WTC11 (cell line): Measurements from ENCODE around the gene GPR68. TPM values are rescaled to one million over a fixed set of nuclear protein-coding genes. Genes with fewer than 3 reads are reported as not detected.

Experiments used
- ATAC-seq: fragments of 200-7000 bp; cut with Tn5 transposase; 2 replicates; pipeline ENCODE4 v1.10.0; 2021; ENCODE audit warnings: mild to moderate bottlenecking, moderate library complexity
- CTCF ChIA-PET: fragments of 300-600 bp; sonication (Branson Sonifier 250); formaldehyde crosslinking; loops from one replicate; lab custom pipeline; 2021; ENCODE audit warnings: antibody characterized with exemption; lab: Charles Lee
- POLR2A ChIA-PET: fragments of 350-600 bp; sonication (Branson Sonifier 250); formaldehyde crosslinking; loops from one replicate; lab custom pipeline; 2021; ENCODE audit warnings: antibody characterized with exemption; lab: Charles Lee
- DNase-seq: peaks from one replicate; pipeline ENCODE4 v3.0.0; 2021; ENCODE audit warnings: low spot score
- H3K27ac Mint-ChIP-seq: 2 replicates; pipeline ENCODE4 v1.8.0; 2021; ENCODE audit warnings: mixed read lengths
- H3K27me3 Mint-ChIP-seq: 2 replicates; pipeline ENCODE4 v1.8.0; 2021; ENCODE audit warnings: low read depth, mild to moderate bottlenecking, moderate library complexity, mixed read lengths
- H3K36me3 Mint-ChIP-seq: 2 replicates; pipeline ENCODE4 v1.8.0; 2021; ENCODE audit warnings: mixed read lengths
- H3K4me1 Mint-ChIP-seq: 2 replicates; pipeline ENCODE4 v1.8.0; 2022; ENCODE audit warnings: mixed read lengths
- H3K4me3 Mint-ChIP-seq: 2 replicates; pipeline ENCODE4 v1.8.0; 2021; ENCODE audit warnings: mild to moderate bottlenecking, moderate library complexity, mixed read lengths
- H3K9me3 Mint-ChIP-seq: 2 replicates; pipeline ENCODE4 v1.8.0; 2021; ENCODE audit warnings: mixed read lengths
- CBFB ChIP-seq: sonication (generic); formaldehyde crosslinking; IDR thresholded peaks from 2 replicates; pipeline ENCODE4 v1.8.1; 2022; ENCODE audit warnings: mild to moderate bottlenecking, low read depth, missing genetic modification reagents
- CREM ChIP-seq: sonication (generic); formaldehyde crosslinking; IDR thresholded peaks from 2 replicates; pipeline ENCODE4 v1.8.1; 2022; ENCODE audit warnings: mild to moderate bottlenecking, missing genetic modification reagents, moderate library complexity
- EMX1 ChIP-seq: fragments of 250-450 bp; sonication (Bioruptor Pico); IDR thresholded peaks from 2 replicates; pipeline ENCODE4 v1.8.0; 2021; ENCODE audit warnings: mild to moderate bottlenecking
- GABPB1 ChIP-seq: sonication (generic); formaldehyde crosslinking; IDR thresholded peaks from 2 replicates; pipeline ENCODE4 v1.8.1; 2023; ENCODE audit warnings: mild to moderate bottlenecking, missing genetic modification reagents
- MXD4 ChIP-seq: fragments of 250-450 bp; sonication (Bioruptor Pico); IDR thresholded peaks from 2 replicates; pipeline ENCODE4 v1.8.0; 2021; ENCODE audit warnings: mild to moderate bottlenecking, moderate library complexity, borderline replicate concordance
- NR1H2 ChIP-seq: sonication (generic); formaldehyde crosslinking; IDR thresholded peaks from 2 replicates; pipeline ENCODE4 v1.9.0; 2021; ENCODE audit warnings: mild to moderate bottlenecking, moderate library complexity, missing genetic modification reagents
- RORB ChIP-seq: fragments of 250-450 bp; sonication (Bioruptor Pico); IDR thresholded peaks from 2 replicates; pipeline ENCODE4 v1.9.0; 2021; ENCODE audit warnings: mild to moderate bottlenecking
- STAT6 ChIP-seq: sonication (generic); formaldehyde crosslinking; conservative IDR thresholded peaks from 2 replicates; pipeline ENCODE4 v1.8.1; 2023; ENCODE audit warnings: mild to moderate bottlenecking, low read depth, missing genetic modification reagents, moderate library complexity
- TCF7 ChIP-seq: sonication (generic); formaldehyde crosslinking; IDR thresholded peaks from 2 replicates; pipeline ENCODE4 v1.8.0; 2022; ENCODE audit warnings: mild to moderate bottlenecking, low read depth, missing genetic modification reagents, moderate library complexity
- TEAD1 ChIP-seq: sonication (generic); formaldehyde crosslinking; IDR thresholded peaks from 2 replicates; pipeline ENCODE4 v1.8.0; 2022; ENCODE audit warnings: mild to moderate bottlenecking, missing genetic modification reagents
- TEAD4 ChIP-seq: sonication (generic); formaldehyde crosslinking; IDR thresholded peaks from 2 replicates; pipeline ENCODE4 v1.8.0; 2022; ENCODE audit warnings: mild to moderate bottlenecking, missing genetic modification reagents
- ZNF317 ChIP-seq: sonication (generic); formaldehyde crosslinking; IDR thresholded peaks from 2 replicates; pipeline ENCODE4 v1.8.1; 2023; ENCODE audit warnings: low read depth, mild to moderate bottlenecking, moderate library complexity, missing genetic modification reagents, borderline replicate concordance
- ZNF396 ChIP-seq: fragments of 250-450 bp; sonication (Bioruptor Pico); IDR thresholded peaks from 2 replicates; pipeline ENCODE4 v1.8.0; 2021; ENCODE audit warnings: mild to moderate bottlenecking, moderate library complexity, borderline replicate concordance
- ZNF425 ChIP-seq: fragments of 250-450 bp; sonication (Bioruptor Pico); conservative IDR thresholded peaks from 2 replicates; pipeline ENCODE4 v1.9.0; 2021; ENCODE audit warnings: mild to moderate bottlenecking
- total RNA-seq: library from RNA; stranded (reverse); gene quantifications from 3 replicates; pipeline ENCODE4 v1.2.3, GENCODE V29; 2021
- TF ChIP-seq, protein P1 (sequence below): fragments of 250-450 bp; sonication (Bioruptor Pico); IDR thresholded peaks from 2 replicates; pipeline ENCODE4 v1.9.0; 2021; ENCODE audit warnings: moderate library complexity, mild to moderate bottlenecking, inconsistent platforms, borderline replicate concordance
- TF ChIP-seq, protein P2 (sequence below): sonication (generic); formaldehyde crosslinking; IDR thresholded peaks from 2 replicates; pipeline ENCODE4 v1.8.1; 2023; ENCODE audit warnings: mild to moderate bottlenecking, missing genetic modification reagents
- TF ChIP-seq, protein P3 (sequence below): sonication (generic); formaldehyde crosslinking; IDR thresholded peaks from 2 replicates; pipeline ENCODE4 v1.8.0; 2022; ENCODE audit warnings: mild to moderate bottlenecking, missing genetic modification reagents
- TF ChIP-seq, protein P4 (sequence below): sonication (generic); formaldehyde crosslinking; IDR thresholded peaks from 2 replicates; pipeline ENCODE4 v1.8.1; 2023; ENCODE audit warnings: mild to moderate bottlenecking, moderate library complexity, missing genetic modification reagents
- TF ChIP-seq, protein P5 (sequence below): sonication (generic); formaldehyde crosslinking; IDR thresholded peaks from 2 replicates; pipeline ENCODE4 v1.8.0; 2022; ENCODE audit warnings: mild to moderate bottlenecking, missing genetic modification reagents

Gene GPR68
- total RNA-seq, 1 experiment from 2014 or later: 0.28 TPM

- no peaks in the 10 kb centered on the region for H3K4me1 Mint-ChIP-seq
- H3K36me3 Mint-ChIP-seq: peaks cover 66% of the 10 kb centered on the region
- H3K27ac Mint-ChIP-seq: no peak overlapping the region
- DNase-seq (no peak), ATAC-seq (no peak)
- H3K27me3 Mint-ChIP-seq: no peaks in the 10 kb centered on the region
- ChIA-PET CTCF (no interaction called here), POLR2A (no interaction called here)
- no peak overlapping the region for H3K4me3 Mint-ChIP-seq
- TF ChIP-seq GABPB1 (CRISPR knock-in tag): no peak
- no peak for TF ChIP-seq MXD4 (CRISPR knock-in tag)
- TF ChIP-seq, protein P1, sequence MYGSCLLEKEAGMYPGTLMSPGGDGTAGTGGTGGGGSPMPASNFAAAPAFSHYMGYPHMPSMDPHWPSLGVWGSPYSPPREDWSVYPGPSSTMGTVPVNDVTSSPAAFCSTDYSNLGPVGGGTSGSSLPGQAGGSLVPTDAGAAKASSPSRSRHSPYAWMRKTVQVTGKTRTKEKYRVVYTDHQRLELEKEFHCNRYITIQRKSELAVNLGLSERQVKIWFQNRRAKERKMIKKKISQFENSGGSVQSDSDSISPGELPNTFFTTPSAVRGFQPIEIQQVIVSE: no peak
- TF ChIP-seq, protein P2, sequence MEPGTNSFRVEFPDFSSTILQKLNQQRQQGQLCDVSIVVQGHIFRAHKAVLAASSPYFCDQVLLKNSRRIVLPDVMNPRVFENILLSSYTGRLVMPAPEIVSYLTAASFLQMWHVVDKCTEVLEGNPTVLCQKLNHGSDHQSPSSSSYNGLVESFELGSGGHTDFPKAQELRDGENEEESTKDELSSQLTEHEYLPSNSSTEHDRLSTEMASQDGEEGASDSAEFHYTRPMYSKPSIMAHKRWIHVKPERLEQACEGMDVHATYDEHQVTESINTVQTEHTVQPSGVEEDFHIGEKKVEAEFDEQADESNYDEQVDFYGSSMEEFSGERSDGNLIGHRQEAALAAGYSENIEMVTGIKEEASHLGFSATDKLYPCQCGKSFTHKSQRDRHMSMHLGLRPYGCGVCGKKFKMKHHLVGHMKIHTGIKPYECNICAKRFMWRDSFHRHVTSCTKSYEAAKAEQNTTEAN (CRISPR knock-in tag): no peak
- no peak for TF ChIP-seq TCF7 (CRISPR knock-in tag)
- TF ChIP-seq TEAD4 (CRISPR knock-in tag): no peak
- TF ChIP-seq CREM (CRISPR knock-in tag): no peak
- TF ChIP-seq TEAD1 (CRISPR knock-in tag): no peak
- TF ChIP-seq ZNF317 (CRISPR knock-in tag): no peak
- TF ChIP-seq STAT6 (CRISPR knock-in tag): no peak
- TF ChIP-seq, protein P3, sequence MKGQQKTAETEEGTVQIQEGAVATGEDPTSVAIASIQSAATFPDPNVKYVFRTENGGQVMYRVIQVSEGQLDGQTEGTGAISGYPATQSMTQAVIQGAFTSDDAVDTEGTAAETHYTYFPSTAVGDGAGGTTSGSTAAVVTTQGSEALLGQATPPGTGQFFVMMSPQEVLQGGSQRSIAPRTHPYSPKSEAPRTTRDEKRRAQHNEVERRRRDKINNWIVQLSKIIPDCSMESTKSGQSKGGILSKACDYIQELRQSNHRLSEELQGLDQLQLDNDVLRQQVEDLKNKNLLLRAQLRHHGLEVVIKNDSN (CRISPR knock-in tag): no peak
- TF ChIP-seq, protein P4, sequence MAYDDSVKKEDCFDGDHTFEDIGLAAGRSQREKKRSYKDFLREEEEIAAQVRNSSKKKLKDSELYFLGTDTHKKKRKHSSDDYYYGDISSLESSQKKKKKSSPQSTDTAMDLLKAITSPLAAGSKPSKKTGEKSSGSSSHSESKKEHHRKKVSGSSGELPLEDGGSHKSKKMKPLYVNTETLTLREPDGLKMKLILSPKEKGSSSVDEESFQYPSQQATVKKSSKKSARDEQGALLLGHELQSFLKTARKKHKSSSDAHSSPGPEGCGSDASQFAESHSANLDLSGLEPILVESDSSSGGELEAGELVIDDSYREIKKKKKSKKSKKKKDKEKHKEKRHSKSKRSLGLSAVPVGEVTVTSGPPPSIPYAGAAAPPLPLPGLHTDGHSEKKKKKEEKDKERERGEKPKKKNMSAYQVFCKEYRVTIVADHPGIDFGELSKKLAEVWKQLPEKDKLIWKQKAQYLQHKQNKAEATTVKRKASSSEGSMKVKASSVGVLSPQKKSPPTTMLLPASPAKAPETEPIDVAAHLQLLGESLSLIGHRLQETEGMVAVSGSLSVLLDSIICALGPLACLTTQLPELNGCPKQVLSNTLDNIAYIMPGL (CRISPR knock-in tag): no peak
- TF ChIP-seq EMX1 (CRISPR knock-in tag): no peak
- TF ChIP-seq ZNF425 (CRISPR knock-in tag): no peak
- TF ChIP-seq NR1H2 (CRISPR knock-in tag): no peak
- TF ChIP-seq, protein P5, sequence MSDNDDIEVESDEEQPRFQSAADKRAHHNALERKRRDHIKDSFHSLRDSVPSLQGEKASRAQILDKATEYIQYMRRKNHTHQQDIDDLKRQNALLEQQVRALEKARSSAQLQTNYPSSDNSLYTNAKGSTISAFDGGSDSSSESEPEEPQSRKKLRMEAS (CRISPR knock-in tag): no peak
- TF ChIP-seq ZNF396 (CRISPR knock-in tag): no peak
- TF ChIP-seq RORB (CRISPR knock-in tag): no peak
- no peak for TF ChIP-seq CBFB (CRISPR knock-in tag)
- H3K9me3 Mint-ChIP-seq: no peaks in the 10 kb centered on the region
These were observed 44.4 kb upstream of the GPR68 start for GRCh38 chr14:91288876-91289275.
